SKM-1 (cell line): Measurements from ENCODE around the gene CNTNAP1.

Experiments used
- DNase-seq: peaks from one replicate; lab custom pipeline; 2025; ENCODE audit not compliant: unreplicated experiment; lab: John Stamatoyannopoulos, UW

CNTNAP1 gene

GRCh38 chr17:42684929-42685556 is 2.7 kb downstream of the CNTNAP1 start:
- no peak for DNase-seq

- no peak for DNase-seq
Observed at GRCh38 chr17:42685831-42686230, 3.5 kb downstream of the CNTNAP1 start.

GRCh38 chr17:42686520-42687128 is 4.3 kb downstream of the CNTNAP1 start:
- DNase-seq = no peak

- no peak for DNase-seq
Observed at GRCh38 chr17:42687707-42688320, 5.5 kb downstream of the CNTNAP1 start.

- no peak for DNase-seq
Observed at GRCh38 chr17:42690596-42690995, 8.3 kb downstream of the CNTNAP1 start.

GRCh38 chr17:42691021-42691545 is 8.8 kb downstream of the CNTNAP1 start:
- no peak for DNase-seq

- no peak for DNase-seq
Observed at GRCh38 chr17:42692489-42692888, 10.2 kb downstream of the CNTNAP1 start.

- DNase-seq = no peak
Observed at GRCh38 chr17:42694524-42694923, 12.2 kb downstream of the CNTNAP1 start.

GRCh38 chr17:42695500-42695899 is 13.2 kb downstream of the CNTNAP1 start:
- no peak for DNase-seq

GRCh38 chr17:42697108-42697811 is 14.9 kb downstream of the CNTNAP1 start:
- no peak for DNase-seq

- DNase-seq = no peak
Observed at GRCh38 chr17:42698736-42699414, 16.5 kb downstream of the CNTNAP1 start.

- no peak for DNase-seq
Observed at GRCh38 chr17:42699415-42699740, 17.0 kb downstream of the CNTNAP1 start.

- DNase-seq = no peak
Observed at GRCh38 chr17:42700586-42701289, 18.4 kb downstream of the CNTNAP1 start.

- no peak for DNase-seq
Observed at GRCh38 chr17:42702446-42702845, 20.1 kb downstream of the CNTNAP1 start.

- no peak for DNase-seq
Observed at GRCh38 chr17:42704490-42704836, 22.1 kb downstream of the CNTNAP1 start.

GRCh38 chr17:42704837-42705494 is 22.6 kb downstream of the CNTNAP1 start:
- no peak for DNase-seq

GRCh38 chr17:42706732-42707131 is 24.4 kb downstream of the CNTNAP1 start:
- no peak for DNase-seq

GRCh38 chr17:42708588-42708987 is 26.3 kb downstream of the CNTNAP1 start:
- no peak for DNase-seq

- DNase-seq = no peak
Observed at GRCh38 chr17:42709561-42709960, 27.2 kb downstream of the CNTNAP1 start.

- DNase-seq = peak; percentile 41
Observed at GRCh38 chr17:42720996-42721583, 38.8 kb downstream of the CNTNAP1 start.
